ENCODE data around the gene QRICH2. TPM values are rescaled to one million over a fixed set of nuclear protein-coding genes. Genes with fewer than 3 reads are reported as not detected.
"Not testable (repeated sequence)": the region's sequence is repeated elsewhere in the genome, so short reads cannot be mapped to it uniquely, and the experiment has no call there.

QRICH2 gene
- polyA plus RNA-seq, 4 donors = 4.3 to 11.1 (median 8.3) TPM

GRCh38 chr17:76250141-76250540, 57.9 kb downstream of the QRICH2 start:
- DNase-seq (ENCODE audit: low read depth in 4 of 4, low spot score in 2 of 4) = no peak

- no peak for DNase-seq (ENCODE audit: low read depth in 4 of 4, low spot score in 2 of 4)
These were observed 59.9 kb downstream of the QRICH2 start for GRCh38 chr17:76248013-76248782.

- no peak for DNase-seq (ENCODE audit: low read depth in 4 of 4, low spot score in 2 of 4)
These were observed 60.8 kb downstream of the QRICH2 start for GRCh38 chr17:76247304-76247703.

- no peak for DNase-seq (ENCODE audit: low read depth in 4 of 4, low spot score in 2 of 4)
These were observed 61.7 kb downstream of the QRICH2 start for GRCh38 chr17:76246080-76247066.

GRCh38 chr17:76244721-76245120, 63.4 kb downstream of the QRICH2 start:
- DNase-seq (ENCODE audit: low read depth in 4 of 4, low spot score in 2 of 4) = not testable (repeated sequence)

GRCh38 chr17:76243826-76244679, 64.0 kb downstream of the QRICH2 start:
- no peak for DNase-seq (ENCODE audit: low read depth in 4 of 4, low spot score in 2 of 4)

GRCh38 chr17:76241691-76242255, 66.3 kb downstream of the QRICH2 start:
- no peak for DNase-seq (ENCODE audit: low read depth in 4 of 4, low spot score in 2 of 4)

GRCh38 chr17:76241204-76241538, 66.9 kb downstream of the QRICH2 start:
- DNase-seq (ENCODE audit: low read depth in 4 of 4, low spot score in 2 of 4) = no peak

GRCh38 chr17:76240461-76241203, 67.4 kb downstream of the QRICH2 start, which contains the start of gene RNF157:
Gene RNF157 (minus strand): TSS chr17:76240493. CDS start chr17:76240240, 253 bp downstream.
- peak in 1 of 4 donors; percentile 70 for DNase-seq (ENCODE audit: low read depth in 4 of 4, low spot score in 2 of 4)

- DNase-seq (ENCODE audit: low read depth in 4 of 4, low spot score in 2 of 4) = no peak
These were observed 68.4 kb downstream of the QRICH2 start for GRCh38 chr17:76239538-76240274.

GRCh38 chr17:76238847-76239537, 69.1 kb downstream of the QRICH2 start:
- no peak for DNase-seq (ENCODE audit: low read depth in 4 of 4, low spot score in 2 of 4)

- no peak for DNase-seq (ENCODE audit: low read depth in 4 of 4, low spot score in 2 of 4)
These were observed 70.2 kb downstream of the QRICH2 start for GRCh38 chr17:76237859-76238313.

GRCh38 chr17:76236603-76237002, 71.5 kb downstream of the QRICH2 start:
- DNase-seq (ENCODE audit: low read depth in 4 of 4, low spot score in 2 of 4) = no peak

- DNase-seq (ENCODE audit: low read depth in 4 of 4, low spot score in 2 of 4) = no peak
These were observed 72.2 kb downstream of the QRICH2 start for GRCh38 chr17:76235883-76236282.

- DNase-seq (ENCODE audit: low read depth in 4 of 4, low spot score in 2 of 4) = no peak
These were observed 73.8 kb downstream of the QRICH2 start for GRCh38 chr17:76234354-76234679.

GRCh38 chr17:76233588-76234353, 74.3 kb downstream of the QRICH2 start:
- DNase-seq (ENCODE audit: low read depth in 4 of 4, low spot score in 2 of 4) = no peak

GRCh38 chr17:76232342-76232741, 75.7 kb downstream of the QRICH2 start:
- DNase-seq (ENCODE audit: low read depth in 4 of 4, low spot score in 2 of 4) = no peak
